HFF-Myc (cell line): ENCODE data around the gene GRAMD4.

Experiments
- DNase-seq: peaks from one replicate; pipeline ENCODE4 v3.0.0-alpha.2; 2011; ENCODE audit warnings: low read depth; ENCODE audit errors: extremely low read depth
- H3K4me3 ChIP-seq: replicated peaks from 2 replicates; pipeline ENCODE4 v1.5.1; 2011; ENCODE audit warnings: low read depth, mild to moderate bottlenecking, control low read depth, low read length
- TF ChIP-seq, protein P1 (sequence below): IDR thresholded peaks from 2 replicates; pipeline ENCODE4 v1.5.1; 2012; ENCODE audit warnings: mild to moderate bottlenecking, low read depth, low read length, control low read depth; ENCODE audit errors: missing control alignments

Gene GRAMD4

DNA sequence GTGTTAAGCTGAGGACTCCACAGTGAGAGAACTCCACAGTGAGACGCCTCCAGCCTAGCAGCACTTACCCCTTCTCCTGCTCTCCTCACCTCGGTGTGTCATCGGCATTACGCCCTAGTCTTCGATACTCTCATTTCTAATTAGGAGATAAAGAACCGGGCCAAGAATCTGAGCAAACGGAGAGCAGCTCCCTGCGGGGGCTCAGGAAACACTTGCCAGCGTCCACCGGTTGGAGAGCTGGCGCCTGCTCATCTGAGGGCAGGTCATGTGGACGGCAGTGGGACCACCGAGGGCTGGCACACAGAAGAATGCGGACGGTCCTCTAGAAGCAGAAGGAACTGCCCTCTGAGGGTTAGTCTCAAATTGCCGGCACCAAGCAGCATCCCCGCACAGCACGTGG lies 104.9 kb downstream of the GRAMD4 start:
- no peak for DNase-seq
- no peak overlapping the region for H3K4me3 ChIP-seq
- TF ChIP-seq, protein P1, sequence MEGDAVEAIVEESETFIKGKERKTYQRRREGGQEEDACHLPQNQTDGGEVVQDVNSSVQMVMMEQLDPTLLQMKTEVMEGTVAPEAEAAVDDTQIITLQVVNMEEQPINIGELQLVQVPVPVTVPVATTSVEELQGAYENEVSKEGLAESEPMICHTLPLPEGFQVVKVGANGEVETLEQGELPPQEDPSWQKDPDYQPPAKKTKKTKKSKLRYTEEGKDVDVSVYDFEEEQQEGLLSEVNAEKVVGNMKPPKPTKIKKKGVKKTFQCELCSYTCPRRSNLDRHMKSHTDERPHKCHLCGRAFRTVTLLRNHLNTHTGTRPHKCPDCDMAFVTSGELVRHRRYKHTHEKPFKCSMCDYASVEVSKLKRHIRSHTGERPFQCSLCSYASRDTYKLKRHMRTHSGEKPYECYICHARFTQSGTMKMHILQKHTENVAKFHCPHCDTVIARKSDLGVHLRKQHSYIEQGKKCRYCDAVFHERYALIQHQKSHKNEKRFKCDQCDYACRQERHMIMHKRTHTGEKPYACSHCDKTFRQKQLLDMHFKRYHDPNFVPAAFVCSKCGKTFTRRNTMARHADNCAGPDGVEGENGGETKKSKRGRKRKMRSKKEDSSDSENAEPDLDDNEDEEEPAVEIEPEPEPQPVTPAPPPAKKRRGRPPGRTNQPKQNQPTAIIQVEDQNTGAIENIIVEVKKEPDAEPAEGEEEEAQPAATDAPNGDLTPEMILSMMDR = no peak

DNA sequence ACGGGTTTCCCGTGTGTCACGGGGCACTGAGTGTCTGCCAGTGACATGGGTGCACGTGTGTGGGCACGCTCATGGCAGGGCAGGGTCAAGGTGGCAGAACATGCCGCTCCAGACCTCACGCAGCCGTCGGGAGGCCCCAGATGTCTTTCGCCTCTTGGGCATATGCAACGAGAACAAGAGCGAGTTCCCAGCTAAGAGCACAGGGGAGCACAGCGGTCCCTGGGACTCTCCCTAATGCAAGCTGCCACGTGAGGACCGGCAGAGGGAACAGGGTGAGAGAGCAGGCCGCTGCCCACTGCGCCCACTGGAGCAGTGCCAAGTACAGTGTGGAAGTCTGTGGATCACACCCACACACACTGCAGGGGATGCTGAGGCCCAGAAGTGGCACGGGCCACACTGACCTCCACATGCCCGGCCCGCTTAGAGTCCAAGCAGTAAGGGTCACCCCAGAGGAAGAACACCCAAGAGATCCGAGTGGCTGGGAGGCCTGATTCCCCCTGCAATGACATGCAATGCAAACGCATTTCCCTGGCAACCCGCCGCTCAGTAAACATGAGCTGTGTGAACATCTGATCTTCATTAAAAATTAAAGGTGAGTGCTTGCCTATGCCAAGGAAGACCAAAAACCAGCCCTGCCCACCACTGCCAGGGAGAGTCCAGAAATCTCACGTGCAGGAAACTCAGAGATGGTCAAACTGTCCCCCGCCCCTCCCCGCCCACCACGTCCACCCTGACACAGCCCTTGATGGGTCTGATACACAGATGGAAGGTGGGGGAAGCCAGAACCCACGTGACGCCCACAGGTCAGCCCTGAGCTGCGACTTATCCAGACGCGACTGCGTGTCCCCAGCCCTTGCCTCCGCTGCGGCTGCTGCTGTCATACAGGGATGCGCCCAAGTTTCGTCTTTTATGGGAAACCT lies 106.1 kb downstream of the GRAMD4 start:
- no peak overlapping the region for H3K4me3 ChIP-seq
- TF ChIP-seq, protein P1 = no peak
- DNase-seq = peak; percentile 37

DNA sequence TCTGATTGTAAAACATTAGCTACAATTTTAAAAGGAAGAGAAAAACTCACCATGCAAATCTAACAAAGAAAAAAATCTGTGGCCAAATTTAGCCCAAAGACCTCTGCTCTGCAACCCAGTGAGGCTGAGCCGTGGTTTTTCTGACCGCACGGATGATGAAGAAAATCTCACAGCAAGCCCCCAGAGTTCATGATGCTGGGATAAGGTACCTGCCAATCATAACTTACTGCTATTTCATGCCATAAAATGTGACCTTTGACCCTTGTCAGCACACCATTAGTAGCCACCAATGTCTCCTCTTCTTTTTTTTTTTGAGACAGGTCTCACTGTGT lies 106.8 kb downstream of the GRAMD4 start:
- H3K4me3 ChIP-seq = no peak overlapping the region
- DNase-seq = no peak
- TF ChIP-seq, protein P1 = no peak

DNA sequence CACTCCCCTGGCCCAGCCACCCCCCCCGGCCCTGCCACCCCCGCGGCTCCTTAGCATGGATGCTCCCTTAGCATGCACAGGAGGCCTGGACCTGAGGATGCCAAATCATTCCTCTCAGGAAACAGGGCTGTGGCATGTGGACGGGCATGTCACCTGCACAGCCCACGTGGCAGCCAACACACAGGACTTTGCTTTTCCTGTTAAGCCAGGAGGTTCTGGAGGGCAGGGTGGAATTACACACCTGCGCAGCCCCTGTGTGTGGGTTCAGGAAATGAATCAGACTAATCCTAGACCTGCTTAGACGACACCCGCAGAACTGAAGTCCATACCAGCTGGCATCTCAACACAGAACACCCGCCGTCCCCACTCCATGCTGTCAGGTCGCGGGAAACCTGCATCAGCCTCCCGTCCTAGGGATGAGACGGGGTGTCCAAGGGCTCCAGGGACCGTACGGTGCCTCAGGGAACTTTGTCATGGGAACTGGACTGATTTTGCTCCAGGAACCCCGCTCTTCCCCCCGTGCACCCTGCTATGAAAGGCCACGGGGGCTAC lies 107.7 kb downstream of the GRAMD4 start:
- no peak for DNase-seq
- H3K4me3 ChIP-seq = no peak overlapping the region
- TF ChIP-seq, protein P1 = no peak

DNA sequence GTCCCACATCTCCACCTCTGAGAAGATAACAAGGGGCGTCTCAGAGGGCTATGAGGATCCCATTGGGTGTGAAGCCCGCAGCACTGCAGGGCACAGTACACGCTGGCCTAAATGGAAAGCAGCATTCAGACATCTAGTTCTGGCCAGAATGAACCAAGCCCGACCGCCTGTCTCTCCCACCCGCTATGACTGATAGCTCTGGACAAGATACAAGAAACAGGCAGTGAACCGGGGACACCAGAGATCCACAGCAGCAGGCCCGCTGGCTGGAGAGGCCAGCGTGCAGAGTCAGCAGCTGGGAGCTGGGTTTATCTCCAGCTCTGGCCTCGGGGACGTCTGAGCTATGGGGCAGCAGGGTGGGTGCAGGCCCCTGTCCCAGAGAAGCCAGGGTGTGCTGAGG lies 108.3 kb downstream of the GRAMD4 start:
- no peak overlapping the region for H3K4me3 ChIP-seq
- TF ChIP-seq, protein P1 = no peak
- DNase-seq = no peak
